Neural cell (in vitro differentiated cells): ENCODE data around the gene CHCHD5. TPM values are rescaled to one million over a fixed set of nuclear protein-coding genes. Genes with fewer than 3 reads are reported as not detected.

Experiments used
- H2AFZ ChIP-seq: fragments of 200-600, 300-800 bp; sonication (generic), shearing (Covaris generic); 2 replicates; pipeline ENCODE4 v1.6.0; 2014; ENCODE audit warnings: low read depth, mild to moderate bottlenecking, antibody characterized with exemption, low read length, moderate library complexity
- H3F3A ChIP-seq: fragments of 200-600 bp; shearing (Covaris generic); 2 replicates; pipeline ENCODE4 v1.6.1; 2016; ENCODE audit warnings: mild to moderate bottlenecking, moderate library complexity, mixed read lengths, antibody characterized with exemption, low read length; ENCODE audit not compliant: insufficient read depth, poor library complexity, severe bottlenecking
- H3K27ac ChIP-seq: fragments of 200-600, 300-800 bp; sonication (generic), shearing (Covaris generic); 2 replicates; pipeline ENCODE4 v1.5.1; 2014; ENCODE audit warnings: mild to moderate bottlenecking, low read length, moderate library complexity
- H3K27me3 ChIP-seq: fragments of 300-800, 200-600 bp; sonication (generic), shearing (Covaris generic); 2 replicates; pipeline ENCODE4 v1.6.0; 2014; ENCODE audit warnings: mild to moderate bottlenecking, low read depth, low read length, moderate library complexity; ENCODE audit not compliant: insufficient read depth
- H3K36me3 ChIP-seq: fragments of 300-800, 200-600 bp; sonication (generic), shearing (Covaris generic); 2 replicates; pipeline ENCODE4 v1.5.1; 2014; ENCODE audit warnings: mild to moderate bottlenecking, antibody characterized with exemption, low read length, moderate library complexity; ENCODE audit not compliant: insufficient read depth
- H3K4me2 ChIP-seq: fragments of 300-800, 200-600 bp; sonication (generic), shearing (Covaris generic); 2 replicates; pipeline ENCODE4 v1.6.0; 2014; ENCODE audit warnings: mild to moderate bottlenecking, low read length
- H3K4me3 ChIP-seq: fragments of 300-800, 200-600 bp; sonication (generic), shearing (Covaris generic); 2 replicates; pipeline ENCODE4 v1.5.1; 2014; ENCODE audit warnings: mild to moderate bottlenecking, low read length, moderate library complexity
- H3K79me2 ChIP-seq: fragments of 200-600 bp; shearing (Covaris generic); replicated peaks from 2 replicates; pipeline ENCODE4 v1.6.0; 2014; ENCODE audit warnings: mild to moderate bottlenecking, low read length, moderate library complexity; ENCODE audit not compliant: insufficient read depth
- H3K9ac ChIP-seq: fragments of 300-800, 200-600 bp; sonication (generic), shearing (Covaris generic); 2 replicates; pipeline ENCODE4 v1.6.1; 2016; ENCODE audit warnings: mild to moderate bottlenecking, low read length, mixed read lengths
- H3K9me2 ChIP-seq: fragments of 200-600 bp; shearing (Covaris generic); 2 replicates; pipeline ENCODE4 v1.6.1; 2016; ENCODE audit warnings: mild to moderate bottlenecking, low read length, mixed read lengths; ENCODE audit not compliant: insufficient read depth
- H3K9me3 ChIP-seq: fragments of 200-600, 300-800 bp; sonication (generic), shearing (Covaris generic); 2 replicates; pipeline ENCODE4 v1.6.1; 2016; ENCODE audit warnings: mild to moderate bottlenecking, mixed run types, low read length, moderate library complexity, mixed read lengths
- H4K20me1 ChIP-seq: fragments of 200-600 bp; shearing (Covaris generic); 2 replicates; pipeline ENCODE4 v1.6.1; 2016; ENCODE audit warnings: mild to moderate bottlenecking, mixed run types; ENCODE audit not compliant: insufficient read depth
- CTCF ChIP-seq: fragments of 450-650 bp; IDR thresholded peaks from 2 replicates; pipeline ENCODE4 v1.5.1; 2014; ENCODE audit warnings: antibody characterized with exemption, mild to moderate bottlenecking, moderate library complexity; ENCODE audit not compliant: poor library complexity, severe bottlenecking
- EP300 ChIP-seq: fragments of 450-650 bp; conservative IDR thresholded peaks from 2 replicates; pipeline ENCODE4 v1.6.1; 2014; ENCODE audit warnings: antibody characterized with exemption, mild to moderate bottlenecking, moderate library complexity; ENCODE audit not compliant: poor library complexity, severe bottlenecking
- EZH2 ChIP-seq: fragments of 200-600, 300-800 bp; shearing (Covaris generic), sonication (generic); IDR thresholded peaks from 2 replicates; pipeline ENCODE4 v1.6.1; 2014; ENCODE audit warnings: antibody characterized with exemption, low read length, borderline replicate concordance, mild to moderate bottlenecking; ENCODE audit not compliant: insufficient read depth, poor library complexity, severe bottlenecking
- MXI1 ChIP-seq: fragments of 450-650 bp; conservative IDR thresholded peaks from 2 replicates; pipeline ENCODE4 v1.6.1; 2014; ENCODE audit warnings: antibody characterized with exemption, mild to moderate bottlenecking; ENCODE audit not compliant: poor library complexity, severe bottlenecking
- POLR2AphosphoS5 ChIP-seq: IDR thresholded peaks from 2 replicates; pipeline ENCODE4 v1.6.1; 2012
- RAD21 ChIP-seq: fragments of 450-650 bp; conservative IDR thresholded peaks from 2 replicates; pipeline ENCODE4 v1.6.1; 2014; ENCODE audit warnings: antibody characterized with exemption, mild to moderate bottlenecking, moderate library complexity
- REST ChIP-seq: IDR thresholded peaks from 2 replicates; pipeline ENCODE4 v1.6.1; 2012; ENCODE audit warnings: borderline replicate concordance
- SMC3 ChIP-seq: fragments of 450-650 bp; conservative IDR thresholded peaks from 2 replicates; pipeline ENCODE4 v1.6.1; 2014; ENCODE audit warnings: antibody characterized with exemption, mild to moderate bottlenecking, moderate library complexity; ENCODE audit not compliant: poor library complexity
- TAF1 ChIP-seq: IDR thresholded peaks from 2 replicates; pipeline ENCODE4 v1.6.1; 2012; ENCODE audit warnings: low read depth
- polyA plus RNA-seq: library from polyadenylated mRNA; depleted of rRNA; stranded (reverse); fragments of >200 nt; gene quantifications from 2 replicates; pipeline ENCODE4 v1.2.3, GENCODE V29; 2014

CHCHD5 gene
- polyA plus RNA-seq, 1 donor from 2014 or later: 41.1 TPM

- Histone ChIP-seq H3K9me3 (no peaks in the 10 kb centered on the region), H4K20me1 (no peaks in the 10 kb centered on the region), H3K9me2 (no peaks in the 10 kb centered on the region), H3K9ac (no peak overlapping the region), H3K27ac (no peak overlapping the region), H3K36me3 (no peaks in the 10 kb centered on the region), H3K4me2 (no peak overlapping the region), H3K79me2 (no peaks in the 10 kb centered on the region), H3K4me3 (no peak overlapping the region), H3F3A (no peaks in the 10 kb centered on the region), H2AFZ (no peak overlapping the region), H3K27me3 (no peaks in the 10 kb centered on the region)
- TF ChIP-seq SMC3 (no peak), TAF1 (no peak), REST (no peak), MXI1 (no peak), CTCF (no peak), POLR2AphosphoS5 (no peak), RAD21 (no peak), EZH2 (no peak), EP300 (no peak)
These were observed 21.5 kb downstream of the CHCHD5 start for GRCh38 chr2:112605926-112606325.

- no peaks in the 10 kb centered on the region for H3K27me3 ChIP-seq
- no peak overlapping the region for H3K4me2 ChIP-seq
- no peak overlapping the region for H3K4me3 ChIP-seq
- H2AFZ ChIP-seq: no peak overlapping the region
- no peak overlapping the region for H3K9ac ChIP-seq
- H4K20me1 ChIP-seq: no peaks in the 10 kb centered on the region
- no peaks in the 10 kb centered on the region for H3K9me2 ChIP-seq
- no peaks in the 10 kb centered on the region for H3K79me2 ChIP-seq
- TF ChIP-seq MXI1 (no peak), TAF1 (no peak), SMC3 (no peak), REST (no peak), EZH2 (no peak), CTCF (no peak), RAD21 (no peak), EP300 (no peak), POLR2AphosphoS5 (no peak)
- no peak overlapping the region for H3K27ac ChIP-seq
- no peaks in the 10 kb centered on the region for H3K36me3 ChIP-seq
- no peaks in the 10 kb centered on the region for H3F3A ChIP-seq
- no peaks in the 10 kb centered on the region for H3K9me3 ChIP-seq
These were observed 22.1 kb downstream of the CHCHD5 start for GRCh38 chr2:112606547-112606946.
